ENCODE results near the gene TSPAN33.
"Not testable (repeated sequence)": the region's sequence is repeated elsewhere in the genome, so short reads cannot be mapped to it uniquely, and the experiment has no call there.

TSPAN33 gene

GRCh38 chr7:129209067-129209926 is 64.8 kb downstream of the TSPAN33 start:
- no peak for DNase-seq (ENCODE audit: low read depth in 2 of 2)

GRCh38 chr7:129210256-129210988 is 65.9 kb downstream of the TSPAN33 start:
- DNase-seq (ENCODE audit: low read depth in 2 of 2) = peak; percentile 49 to 53

- DNase-seq (ENCODE audit: low read depth in 2 of 2) = no peak
These were observed 66.4 kb downstream of the TSPAN33 start for GRCh38 chr7:129210989-129211312.

- DNase-seq (ENCODE audit: low read depth in 2 of 2) = no peak
These were observed 67.6 kb downstream of the TSPAN33 start for GRCh38 chr7:129212126-129212525.

- DNase-seq (ENCODE audit: low read depth in 2 of 2) = no peak
These were observed 68.1 kb downstream of the TSPAN33 start for GRCh38 chr7:129212596-129212995.

GRCh38 chr7:129213828-129214227 is 69.3 kb downstream of the TSPAN33 start:
- DNase-seq (ENCODE audit: low read depth in 2 of 2) = no peak

- DNase-seq (ENCODE audit: low read depth in 2 of 2) = not testable (repeated sequence)
These were observed 71.2 kb downstream of the TSPAN33 start for GRCh38 chr7:129215691-129216090.

- DNase-seq (ENCODE audit: low read depth in 2 of 2) = not testable (repeated sequence)
These were observed 71.7 kb downstream of the TSPAN33 start for GRCh38 chr7:129216101-129216715.

- DNase-seq (ENCODE audit: low read depth in 2 of 2) = not testable (repeated sequence)
These were observed 72.4 kb downstream of the TSPAN33 start for GRCh38 chr7:129216821-129217416.

GRCh38 chr7:129218514-129219062 is 74.1 kb downstream of the TSPAN33 start:
- DNase-seq (ENCODE audit: low read depth in 2 of 2) = peak; percentile 45 to 52

- DNase-seq (ENCODE audit: low read depth in 2 of 2) = not testable (repeated sequence)
These were observed 74.7 kb downstream of the TSPAN33 start for GRCh38 chr7:129219166-129219565.
